A549 treated with CpdA at 1 μM for 4 hours (cell line): ENCODE measurements around the gene CEBPZ. TPM values are rescaled to one million over a fixed set of nuclear protein-coding genes. Genes with fewer than 3 reads are reported as not detected.

ENCODE experiments used
- total RNA-seq: library from RNA; stranded (reverse); fragments of 200-300 nt; extraction: Qiagen RNA extraction; gene quantifications from 5 replicates; pipeline ENCODE4 v1.2.3, GENCODE V29; 2022; ENCODE audit warnings: low read depth

CEBPZ gene
- 71.7 to 94.1 TPM (median 82.7 TPM) in 5 replicates for total RNA-seq

GRCh38 chr2:37231241-37232130, at the start of gene CEBPZ, which contains the start of gene NDUFAF7:
Gene CEBPZ, minus strand, starts transcription at chr2:37231596. Its CDS starts 29 bp downstream, at chr2:37231567.
Gene NDUFAF7, plus strand, starts transcription at chr2:37231658. Its CDS starts 48 bp downstream, at chr2:37231706.

GRCh38 chr2:37196320-37197195, 34.8 kb downstream of the CEBPZ start, which contains the start of gene CEBPZOS:
Gene CEBPZOS, plus strand, starts transcription at chr2:37196496. Its CDS starts 3,209 bp downstream, at chr2:37199705.

GRCh38 chr2:37188570-37188969, 42.8 kb downstream of the CEBPZ start, which contains the start of gene SULT6B1:
Gene SULT6B1, minus strand, starts transcription at chr2:37188670. Its CDS starts 30 bp downstream, at chr2:37188640.

GRCh38 chr2:37156857-37157714, 74.3 kb downstream of the CEBPZ start, which contains the start of gene EIF2AK2:
Gene EIF2AK2, minus strand, starts transcription at chr2:37156980. Its CDS starts 9,174 bp downstream, at chr2:37147806.

Other genes with a start within 250 kb of the CEBPZ start
- 6.2 to 8.0 TPM (median 7.0 TPM) in 5 replicates for gene HEATR5B, start 147.2 kb downstream of the CEBPZ start, total RNA-seq
- gene GPATCH11, start 147.1 kb downstream of the CEBPZ start, total RNA-seq, result 9.1 to 13.1 TPM (median 10.0 TPM) in 5 replicates
- gene EIF2AK2, start 74.6 kb downstream of the CEBPZ start, total RNA-seq, result 18.9 to 35.6 TPM (median 26.0 TPM) in 5 replicates
- gene SULT6B1, start 42.9 kb downstream of the CEBPZ start, total RNA-seq, result not detected in 5 replicates
- 39.5 to 52.7 TPM (median 43.0 TPM) in 5 replicates for gene CEBPZOS, start 35.1 kb downstream of the CEBPZ start, total RNA-seq
- 19.4 to 22.0 TPM (median 21.6 TPM) in 5 replicates for gene NDUFAF7, start 62 bp upstream of the CEBPZ start, total RNA-seq
- gene PRKD3, start 93.2 kb upstream of the CEBPZ start, total RNA-seq, result 9.5 to 13.6 TPM (median 12.6 TPM) in 5 replicates
- gene QPCT, start 113.0 kb upstream of the CEBPZ start, total RNA-seq, result 16.4 to 20.3 TPM (median 17.8 TPM) in 5 replicates